ENCODE data around the gene RANBP17.

The RANBP17 gene

DNA sequence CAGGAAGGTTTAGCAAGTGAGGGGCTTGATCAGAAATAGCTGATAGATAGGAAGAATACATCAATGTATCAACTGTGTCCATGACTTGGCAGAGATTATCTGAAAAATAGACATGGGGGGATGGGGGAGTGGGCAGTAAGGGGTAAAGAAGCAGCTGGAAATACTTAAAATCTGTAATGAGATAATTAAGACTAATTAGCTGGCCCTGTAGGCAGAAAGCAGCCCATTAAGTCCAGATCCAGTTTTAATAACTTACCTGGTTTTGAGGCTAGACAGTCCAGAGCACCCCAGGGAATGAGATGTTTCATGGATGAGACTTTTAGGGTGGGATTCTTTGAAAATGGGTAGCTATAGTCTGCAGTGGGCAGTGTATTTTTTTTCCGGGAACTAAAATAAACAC, 330.3 kb downstream of the RANBP17 start:
- TF ChIP-seq, protein P1, sequence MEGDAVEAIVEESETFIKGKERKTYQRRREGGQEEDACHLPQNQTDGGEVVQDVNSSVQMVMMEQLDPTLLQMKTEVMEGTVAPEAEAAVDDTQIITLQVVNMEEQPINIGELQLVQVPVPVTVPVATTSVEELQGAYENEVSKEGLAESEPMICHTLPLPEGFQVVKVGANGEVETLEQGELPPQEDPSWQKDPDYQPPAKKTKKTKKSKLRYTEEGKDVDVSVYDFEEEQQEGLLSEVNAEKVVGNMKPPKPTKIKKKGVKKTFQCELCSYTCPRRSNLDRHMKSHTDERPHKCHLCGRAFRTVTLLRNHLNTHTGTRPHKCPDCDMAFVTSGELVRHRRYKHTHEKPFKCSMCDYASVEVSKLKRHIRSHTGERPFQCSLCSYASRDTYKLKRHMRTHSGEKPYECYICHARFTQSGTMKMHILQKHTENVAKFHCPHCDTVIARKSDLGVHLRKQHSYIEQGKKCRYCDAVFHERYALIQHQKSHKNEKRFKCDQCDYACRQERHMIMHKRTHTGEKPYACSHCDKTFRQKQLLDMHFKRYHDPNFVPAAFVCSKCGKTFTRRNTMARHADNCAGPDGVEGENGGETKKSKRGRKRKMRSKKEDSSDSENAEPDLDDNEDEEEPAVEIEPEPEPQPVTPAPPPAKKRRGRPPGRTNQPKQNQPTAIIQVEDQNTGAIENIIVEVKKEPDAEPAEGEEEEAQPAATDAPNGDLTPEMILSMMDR (IDR thresholded peaks at IDR 0.05; ENCODE audit: low read depth, low read length, missing control alignments) = no peak
- DNase-seq (ENCODE audit: extremely low read depth, low read depth) = no peak
- H3K4me3 ChIP-seq (replicated peaks; ENCODE audit: low read depth, low read length) = no peak overlapping the region

DNA sequence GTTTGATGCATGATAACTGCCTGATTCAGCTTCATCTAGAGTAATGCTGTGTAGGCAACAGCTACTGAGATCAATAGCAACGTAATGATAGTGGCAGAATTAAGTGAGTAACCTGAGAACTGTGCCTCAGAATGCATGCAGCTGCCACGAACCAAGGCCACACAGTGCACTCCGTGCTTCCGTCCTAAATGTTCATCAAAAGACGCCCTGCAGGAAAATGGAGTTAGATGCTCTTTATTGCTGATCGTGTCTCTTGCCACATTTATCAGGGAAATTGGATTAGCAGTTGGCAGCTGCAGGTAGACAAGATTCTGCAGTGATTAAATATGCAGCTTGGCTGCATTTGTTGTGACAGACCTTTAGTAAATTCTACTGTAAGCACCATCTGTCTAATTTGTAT, 339.5 kb downstream of the RANBP17 start:
- no peak overlapping the region for H3K4me3 ChIP-seq (replicated peaks; ENCODE audit: low read depth, low read length)
- TF ChIP-seq, protein P1 (IDR thresholded peaks at IDR 0.05; ENCODE audit: low read depth, low read length, missing control alignments) = no peak
- no peak for DNase-seq (ENCODE audit: extremely low read depth, low read depth)

- H3K4me3 ChIP-seq (replicated peaks; ENCODE audit: low read depth, low read length) = no peak overlapping the region
- TF ChIP-seq, protein P1 (IDR thresholded peaks at IDR 0.05; ENCODE audit: low read depth, low read length, missing control alignments) = no peak
- no peak for DNase-seq (ENCODE audit: extremely low read depth, low read depth)
Observed at GRCh38 chr5:171205375-171205774, 343.6 kb downstream of the RANBP17 start.

DNA sequence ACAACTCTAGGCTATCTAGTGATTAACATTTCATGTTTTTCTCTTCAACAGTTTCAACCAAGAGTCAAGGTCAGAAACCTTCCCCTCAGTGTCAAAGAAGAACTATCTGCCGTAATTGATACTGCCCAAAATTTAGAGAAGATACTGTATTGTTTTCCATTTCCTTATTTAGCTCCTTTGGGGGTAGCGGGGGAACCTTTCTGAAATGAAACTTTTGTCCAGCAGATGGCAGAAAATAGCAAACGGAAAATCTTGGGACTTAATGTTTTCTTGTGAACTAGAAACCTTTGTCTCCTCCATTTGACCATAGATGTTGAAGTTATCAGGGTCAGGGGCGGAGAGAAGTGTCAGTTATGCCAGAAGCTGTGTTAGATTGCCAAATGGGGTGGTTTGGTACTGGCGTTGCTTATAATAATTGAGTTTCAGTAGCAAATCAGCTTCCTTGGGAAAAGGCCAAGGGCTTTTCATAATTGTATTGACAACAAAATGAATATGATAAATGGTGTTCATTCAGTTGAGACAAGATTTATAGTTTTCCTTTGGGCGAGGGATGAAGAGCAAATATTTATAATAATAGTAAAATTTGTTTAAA, 345.5 kb downstream of the RANBP17 start:
- peak; percentile 36 for DNase-seq (ENCODE audit: extremely low read depth, low read depth)
- TF ChIP-seq, protein P1 (IDR thresholded peaks at IDR 0.05; ENCODE audit: low read depth, low read length, missing control alignments) = peak; percentile 49

DNA sequence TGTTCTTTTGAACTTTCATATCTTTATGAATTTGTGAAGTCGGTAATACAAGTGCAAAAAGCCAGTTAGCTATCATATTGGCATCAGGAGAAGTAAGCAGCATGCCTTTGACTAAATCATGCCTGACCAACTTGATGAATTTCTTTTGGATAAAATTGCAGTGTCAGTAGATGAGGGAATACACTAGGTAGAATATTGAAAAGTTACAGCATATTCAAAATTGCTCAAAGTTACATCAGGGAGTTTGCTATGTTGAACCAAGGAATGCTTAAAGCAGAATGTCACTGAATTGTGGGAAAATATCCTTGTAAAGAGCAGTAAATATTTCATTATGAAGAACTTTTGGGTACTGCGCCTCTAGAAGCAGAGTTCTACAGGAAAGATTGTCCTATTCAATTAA, 360.1 kb downstream of the RANBP17 start:
- TF ChIP-seq, protein P1 (IDR thresholded peaks at IDR 0.05; ENCODE audit: low read depth, low read length, missing control alignments) = no peak
- DNase-seq (ENCODE audit: extremely low read depth, low read depth) = no peak
- no peak overlapping the region for H3K4me3 ChIP-seq (replicated peaks; ENCODE audit: low read depth, low read length)

More for the DNA sequence above, 345.5 kb downstream of the RANBP17 start:
- no peak overlapping the region for H3K4me3 ChIP-seq (replicated peaks; ENCODE audit: low read depth, low read length)

DNA sequence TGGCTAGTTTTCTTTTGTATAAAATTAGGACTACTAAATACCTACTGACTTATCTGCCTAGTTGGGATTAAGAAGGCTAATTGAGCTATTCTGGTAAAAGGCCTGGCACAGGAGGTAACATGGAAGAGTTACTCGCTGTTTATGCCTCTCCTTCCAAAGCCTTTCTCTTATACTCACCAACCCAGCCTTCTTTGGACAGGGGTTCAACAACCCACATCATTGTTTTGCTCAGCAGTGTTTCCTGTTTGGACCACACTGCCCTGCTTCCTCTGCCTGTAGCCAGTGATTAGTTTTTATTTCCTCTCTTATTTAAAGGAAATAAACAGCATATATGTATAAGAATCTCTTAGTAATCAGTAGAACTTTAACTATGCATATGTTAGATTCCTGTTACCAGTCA, 362.1 kb downstream of the RANBP17 start:
- no peak overlapping the region for H3K4me3 ChIP-seq (replicated peaks; ENCODE audit: low read depth, low read length)
- TF ChIP-seq, protein P1 (IDR thresholded peaks at IDR 0.05; ENCODE audit: low read depth, low read length, missing control alignments) = no peak
- no peak for DNase-seq (ENCODE audit: extremely low read depth, low read depth)

All from HFF-Myc (cell line).